ENCODE measurements around the gene ZFP64. TPM values are rescaled to one million over a fixed set of nuclear protein-coding genes. Genes with fewer than 3 reads are reported as not detected.

The ZFP64 gene
- total RNA-seq, 2 donors from 2014 or later, result 17.3 to 19.1 TPM

DNA sequence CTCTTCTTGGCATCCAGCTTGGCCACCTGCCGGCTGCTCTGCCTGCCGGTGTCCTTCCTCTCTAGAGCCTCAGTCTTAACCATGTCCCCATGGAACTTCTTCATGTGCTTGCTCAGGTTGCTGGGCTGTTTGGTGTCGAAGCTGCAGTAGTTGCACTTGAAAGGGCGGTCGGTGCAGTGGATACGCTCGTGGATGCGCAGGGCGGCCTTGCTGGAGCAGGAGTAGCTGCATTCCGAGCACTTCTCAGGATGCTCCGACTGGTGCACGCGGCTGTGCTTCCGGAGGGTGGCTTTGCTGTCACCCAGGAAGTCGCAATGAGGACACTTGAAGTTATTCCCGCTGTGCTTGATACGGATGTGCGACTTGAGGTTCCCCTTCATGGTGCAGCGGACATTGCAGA lies 38.7 kb downstream of the ZFP64 start:
- Histone ChIP-seq H3K9ac (ENCODE audit: low read depth in 2 of 2, low read length in 2 of 2) (no peak overlapping the region), H3K9me3 (no peaks in the 10 kb centered on the region), H3K4me1 (no peaks in the 10 kb centered on the region), H3K27ac (no peak overlapping the region), H3K27me3 (no peaks in the 10 kb centered on the region), H3K36me3 (no peaks in the 10 kb centered on the region), H3K4me3 (no peak overlapping the region)
- no peak for DNase-seq
- intact Hi-C loops (cut with DNase I), result no loop called here
- TF ChIP-seq, protein P1, sequence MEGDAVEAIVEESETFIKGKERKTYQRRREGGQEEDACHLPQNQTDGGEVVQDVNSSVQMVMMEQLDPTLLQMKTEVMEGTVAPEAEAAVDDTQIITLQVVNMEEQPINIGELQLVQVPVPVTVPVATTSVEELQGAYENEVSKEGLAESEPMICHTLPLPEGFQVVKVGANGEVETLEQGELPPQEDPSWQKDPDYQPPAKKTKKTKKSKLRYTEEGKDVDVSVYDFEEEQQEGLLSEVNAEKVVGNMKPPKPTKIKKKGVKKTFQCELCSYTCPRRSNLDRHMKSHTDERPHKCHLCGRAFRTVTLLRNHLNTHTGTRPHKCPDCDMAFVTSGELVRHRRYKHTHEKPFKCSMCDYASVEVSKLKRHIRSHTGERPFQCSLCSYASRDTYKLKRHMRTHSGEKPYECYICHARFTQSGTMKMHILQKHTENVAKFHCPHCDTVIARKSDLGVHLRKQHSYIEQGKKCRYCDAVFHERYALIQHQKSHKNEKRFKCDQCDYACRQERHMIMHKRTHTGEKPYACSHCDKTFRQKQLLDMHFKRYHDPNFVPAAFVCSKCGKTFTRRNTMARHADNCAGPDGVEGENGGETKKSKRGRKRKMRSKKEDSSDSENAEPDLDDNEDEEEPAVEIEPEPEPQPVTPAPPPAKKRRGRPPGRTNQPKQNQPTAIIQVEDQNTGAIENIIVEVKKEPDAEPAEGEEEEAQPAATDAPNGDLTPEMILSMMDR (IDR thresholded peaks at IDR 0.05), result no peak

DNA sequence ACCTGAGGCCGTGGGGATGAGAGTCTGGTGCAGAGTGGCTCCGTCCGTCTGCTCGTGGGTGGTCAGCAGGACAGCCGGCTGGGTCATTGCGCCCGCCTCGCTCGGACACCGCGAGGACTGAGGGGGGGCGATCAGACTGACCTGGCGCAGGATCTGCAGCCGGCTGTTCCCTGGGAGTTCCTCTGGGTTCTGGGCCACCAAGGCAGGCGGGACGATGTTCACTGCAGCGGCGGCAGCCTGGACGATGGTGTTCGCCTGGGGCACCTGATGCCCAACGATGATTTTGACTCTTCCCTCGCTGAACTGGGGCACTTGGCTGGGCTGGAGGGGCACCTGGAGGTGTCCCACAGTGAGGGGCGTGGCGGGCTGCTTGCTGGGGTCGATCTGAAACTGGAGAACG lies 39.2 kb downstream of the ZFP64 start:
- intact Hi-C loops (cut with DNase I), result no loop called here
- Histone ChIP-seq H3K27ac (no peak overlapping the region), H3K4me3 (no peak overlapping the region), H3K9ac (ENCODE audit: low read depth in 2 of 2, low read length in 2 of 2) (no peak overlapping the region), H3K9me3 (no peaks in the 10 kb centered on the region), H3K36me3 (no peaks in the 10 kb centered on the region), H3K4me1 (no peaks in the 10 kb centered on the region), H3K27me3 (no peaks in the 10 kb centered on the region)
- no peak for DNase-seq
- TF ChIP-seq, protein P1 (IDR thresholded peaks at IDR 0.05), result no peak

DNA sequence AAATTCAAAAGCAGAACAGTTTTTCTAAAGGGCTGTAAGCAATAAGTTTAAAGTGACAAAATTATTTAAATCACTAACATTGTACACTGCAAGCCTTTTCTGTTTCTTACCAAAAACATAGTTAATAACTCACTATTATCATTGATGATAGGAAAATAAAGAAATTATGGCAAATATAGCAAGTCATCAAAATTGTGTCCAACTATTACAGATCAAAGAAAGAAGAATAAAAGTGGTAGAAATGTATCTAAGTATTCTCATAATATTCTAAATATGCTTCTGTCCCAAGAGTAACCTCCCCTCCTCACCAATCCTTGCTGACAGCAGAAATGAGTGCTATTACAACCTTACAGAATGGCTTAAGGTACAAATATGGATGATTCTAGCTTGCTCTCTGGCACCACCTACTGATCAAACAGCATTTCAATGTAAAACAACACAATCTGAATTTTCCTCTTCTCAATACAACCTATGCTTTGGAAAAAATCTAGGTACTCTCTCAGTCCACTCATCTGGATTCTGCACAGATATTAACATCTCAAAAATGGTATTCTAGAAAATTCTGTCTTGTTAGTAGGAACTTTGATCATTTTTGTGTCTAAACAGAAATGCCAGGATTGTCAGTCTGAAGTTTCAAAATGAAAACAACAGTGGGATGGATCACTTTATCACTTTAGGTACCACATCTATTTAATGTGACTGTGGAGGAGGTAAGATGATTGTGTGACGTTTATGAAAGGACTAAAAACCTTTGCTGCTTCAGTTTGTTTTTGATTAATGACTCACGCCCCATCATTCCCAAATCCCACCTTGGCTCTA lies 40.9 kb downstream of the ZFP64 start:
- Histone ChIP-seq H3K9ac (ENCODE audit: low read depth in 2 of 2, low read length in 2 of 2) (no peak overlapping the region), H3K27me3 (no peaks in the 10 kb centered on the region), H3K9me3 (no peaks in the 10 kb centered on the region), H3K27ac (no peak overlapping the region), H3K36me3 (no peaks in the 10 kb centered on the region), H3K4me3 (no peak overlapping the region), H3K4me1 (no peaks in the 10 kb centered on the region)
- intact Hi-C loops (cut with DNase I), result no loop called here
- TF ChIP-seq, protein P1 (IDR thresholded peaks at IDR 0.05), result peak; percentile 68
- DNase-seq, result peak; percentile 32

DNA sequence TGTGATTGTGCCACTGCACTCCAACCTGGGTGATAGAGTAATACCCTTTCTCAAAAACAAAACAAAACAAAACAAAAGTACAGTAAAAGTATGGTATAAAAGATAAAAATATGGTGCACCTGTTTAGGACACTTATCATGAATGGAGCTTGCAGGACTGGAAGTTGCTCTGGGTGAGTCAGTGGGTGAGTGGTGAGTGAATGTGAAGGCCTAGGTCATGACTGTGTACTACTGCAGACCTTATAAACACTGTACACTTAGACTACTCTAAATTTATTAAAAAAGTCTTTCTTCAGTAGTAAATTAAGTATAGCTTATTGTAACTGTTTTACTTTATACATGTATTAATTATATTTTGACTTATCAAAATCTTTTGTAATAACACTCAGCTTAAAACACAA lies 46.0 kb downstream of the ZFP64 start:
- TF ChIP-seq, protein P1 (IDR thresholded peaks at IDR 0.05), result no peak
- no peak for DNase-seq

DNA sequence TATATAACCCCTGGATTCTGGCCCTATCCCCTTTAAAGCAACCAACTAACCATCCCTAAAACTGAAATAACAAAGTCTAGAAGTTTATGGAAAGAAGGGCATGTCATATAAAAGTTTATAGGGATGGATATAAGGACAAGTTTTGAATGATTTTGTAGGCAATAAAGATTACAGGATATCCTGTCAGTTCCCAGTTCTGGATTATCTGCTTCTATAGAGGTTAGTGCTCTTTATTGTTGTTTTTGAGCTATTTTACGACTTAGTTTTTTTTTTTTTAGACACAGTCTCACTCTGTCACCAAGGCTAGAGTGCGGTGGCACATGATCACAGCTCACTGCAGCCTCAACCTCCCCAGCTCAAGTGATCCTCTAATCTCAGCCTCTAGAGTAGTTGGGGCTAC lies 48.3 kb downstream of the ZFP64 start:
- TF ChIP-seq, protein P1 (IDR thresholded peaks at IDR 0.05), result no peak
- H3K4me1 ChIP-seq, result no peaks in the 10 kb centered on the region
- DNase-seq, result no peak
- H3K27me3 ChIP-seq, result no peaks in the 10 kb centered on the region
- intact Hi-C loops (cut with DNase I), result no loop called here
- no peak overlapping the region for H3K4me3 ChIP-seq
- no peaks in the 10 kb centered on the region for H3K9me3 ChIP-seq
- no peak overlapping the region for H3K27ac ChIP-seq
- H3K36me3 ChIP-seq, result no peaks in the 10 kb centered on the region
- H3K9ac ChIP-seq (ENCODE audit: low read depth in 2 of 2, low read length in 2 of 2), result no peak overlapping the region

More for the DNA sequence above, 46.0 kb downstream of the ZFP64 start:
- H3K27me3 ChIP-seq, result no peaks in the 10 kb centered on the region
- no peaks in the 10 kb centered on the region for H3K36me3 ChIP-seq
- no peaks in the 10 kb centered on the region for H3K4me1 ChIP-seq
- no peak overlapping the region for H3K4me3 ChIP-seq
- H3K9ac ChIP-seq (ENCODE audit: low read depth in 2 of 2, low read length in 2 of 2), result no peak overlapping the region
- no peaks in the 10 kb centered on the region for H3K9me3 ChIP-seq
- no peak overlapping the region for H3K27ac ChIP-seq
- intact Hi-C loops (cut with DNase I), result no loop called here
